HEK293 (cell line): ENCODE results near the gene ADAMTSL5.
A peak's percentile ranks its signal among the peaks of the same experiment; 100 is the strongest.

Source experiments
- CTCF ChIA-PET: fragments of 350-600 bp; formaldehyde crosslinking; extraction: SDS; loops from one replicate; lab custom pipeline; 2021; ENCODE audit warnings: antibody characterized with exemption; lab: Yijun Ruan, JAX
- POLR2A ChIA-PET: fragments of 300-600 bp; formaldehyde crosslinking; extraction: SDS; loops from one replicate; lab custom pipeline; 2020; ENCODE audit warnings: antibody characterized with exemption, inconsistent platforms; lab: Yijun Ruan, JAX
- H3K27ac ChIP-seq: fragments of 200-500 bp; sonication (Bioruptor generic); 2 replicates; pipeline ENCODE4 v1.5.1; 2014; ENCODE audit warnings: low read depth, low read length, control low read depth, inconsistent platforms; ENCODE audit errors: extremely low read depth
- H3K36me3 ChIP-seq, 2 experiments: fragments of 200-500 bp in 1 of 2; sonication (Bioruptor generic) in 1 of 2; 1 replicate in 1 of 2; 2 replicates in 1 of 2; pipeline ENCODE4 v1.5.1; 2014 to 2017; ENCODE audit warnings: inconsistent platforms in 2 of 2, low read length in 2 of 2; ENCODE audit not compliant: control insufficient read depth in 2 of 2, insufficient read depth in 1 of 2
- H3K4me1 ChIP-seq: fragments of 200-500 bp; sonication (Bioruptor generic); 2 replicates; pipeline ENCODE4 v1.5.1; 2014; ENCODE audit warnings: mild to moderate bottlenecking, low read length, inconsistent platforms; ENCODE audit not compliant: control insufficient read depth, insufficient read depth
- H3K4me3 ChIP-seq: 2 replicates; pipeline ENCODE4 v1.5.1; 2011; ENCODE audit warnings: low read depth, mild to moderate bottlenecking, control low read depth, low read length, moderate library complexity
- H3K9me3 ChIP-seq: fragments of 200-500 bp; sonication (Bioruptor generic); 2 replicates; pipeline ENCODE4 v1.5.1; 2014; ENCODE audit warnings: low read depth, low read length, inconsistent platforms; ENCODE audit not compliant: control insufficient read depth, insufficient read depth
- FEZF1 ChIP-seq: fragments of 450-650 bp; formaldehyde crosslinking; IDR thresholded peaks from 2 replicates; pipeline ENCODE4 v1.5.1; 2016; ENCODE audit warnings: missing biosample characterization, missing genetic modification characterization
- HIC1 ChIP-seq: fragments of 450-650 bp; formaldehyde crosslinking; IDR thresholded peaks from 2 replicates; pipeline ENCODE4 v1.5.1; 2016; ENCODE audit warnings: missing biosample characterization, missing genetic modification characterization
- KLF17 ChIP-seq: fragments of 450-650 bp; formaldehyde crosslinking; IDR thresholded peaks from 2 replicates; pipeline ENCODE4 v1.5.1; 2016; ENCODE audit warnings: missing biosample characterization, missing genetic modification characterization
- SCRT1 ChIP-seq: fragments of 450-650 bp; formaldehyde crosslinking; IDR thresholded peaks from 2 replicates; pipeline ENCODE4 v1.5.1; 2016; ENCODE audit warnings: missing biosample characterization, missing genetic modification characterization, borderline replicate concordance
- ZBTB17 ChIP-seq: fragments of 450-650 bp; formaldehyde crosslinking; IDR thresholded peaks from 2 replicates; pipeline ENCODE4 v1.5.1; 2016; ENCODE audit warnings: missing biosample characterization, missing genetic modification characterization
- ZBTB20 ChIP-seq: fragments of 450-650 bp; formaldehyde crosslinking; IDR thresholded peaks from 2 replicates; pipeline ENCODE4 v1.5.1; 2016; ENCODE audit warnings: missing biosample characterization, missing genetic modification characterization
- ZBTB7A ChIP-seq: fragments of 450-650 bp; formaldehyde crosslinking; IDR thresholded peaks from 2 replicates; pipeline ENCODE4 v1.5.1; 2016; ENCODE audit warnings: low read depth, missing biosample characterization, missing genetic modification characterization
- ZEB2 ChIP-seq: fragments of 450-650 bp; formaldehyde crosslinking; IDR thresholded peaks from 2 replicates; pipeline ENCODE4 v1.5.1; 2016; ENCODE audit warnings: missing biosample characterization, missing genetic modification characterization
- ZFP69B ChIP-seq: fragments of 450-650 bp; formaldehyde crosslinking; IDR thresholded peaks from 2 replicates; pipeline ENCODE4 v1.5.1; 2016; ENCODE audit warnings: missing biosample characterization, missing genetic modification characterization
- ZNF133 ChIP-seq: fragments of 450-650 bp; formaldehyde crosslinking; IDR thresholded peaks from 2 replicates; pipeline ENCODE4 v1.5.1; 2016; ENCODE audit warnings: missing biosample characterization, missing genetic modification characterization
- ZNF2 ChIP-seq: fragments of 450-650 bp; formaldehyde crosslinking; IDR thresholded peaks from 2 replicates; pipeline ENCODE4 v1.5.1; 2016; ENCODE audit warnings: missing biosample characterization, missing genetic modification characterization
- ZNF202 ChIP-seq: fragments of 450-650 bp; formaldehyde crosslinking; IDR thresholded peaks from 2 replicates; pipeline ENCODE4 v1.5.1; 2016; ENCODE audit warnings: missing biosample characterization, missing genetic modification characterization, borderline replicate concordance
- ZNF239 ChIP-seq: fragments of 450-650 bp; formaldehyde crosslinking; IDR thresholded peaks from 2 replicates; pipeline ENCODE4 v1.5.1; 2016; ENCODE audit warnings: missing biosample characterization, missing genetic modification characterization
- ZNF311 ChIP-seq: fragments of 450-650 bp; formaldehyde crosslinking; IDR thresholded peaks from 2 replicates; pipeline ENCODE4 v1.5.1; 2017; ENCODE audit warnings: missing biosample characterization, missing genetic modification characterization, borderline replicate concordance
- ZNF366 ChIP-seq: fragments of 450-650 bp; formaldehyde crosslinking; conservative IDR thresholded peaks from 2 replicates; pipeline ENCODE4 v1.5.1; 2016; ENCODE audit warnings: missing biosample characterization, missing genetic modification characterization
- ZNF488 ChIP-seq: fragments of 450-650 bp; formaldehyde crosslinking; IDR thresholded peaks from 2 replicates; pipeline ENCODE4 v1.5.1; 2016; ENCODE audit warnings: missing biosample characterization, missing genetic modification characterization
- ZNF585B ChIP-seq: fragments of 450-650 bp; formaldehyde crosslinking; IDR thresholded peaks from 2 replicates; pipeline ENCODE4 v1.5.1; 2016; ENCODE audit warnings: missing biosample characterization, missing genetic modification characterization
- ZNF747 ChIP-seq: fragments of 450-650 bp; formaldehyde crosslinking; IDR thresholded peaks from 2 replicates; pipeline ENCODE4 v1.5.1; 2016; ENCODE audit warnings: missing biosample characterization, missing genetic modification characterization
- ZNF791 ChIP-seq: fragments of 450-650 bp; formaldehyde crosslinking; IDR thresholded peaks from 2 replicates; pipeline ENCODE4 v1.5.1; 2016; ENCODE audit warnings: missing biosample characterization, missing genetic modification characterization
- ZSCAN23 ChIP-seq: fragments of 450-650 bp; formaldehyde crosslinking; IDR thresholded peaks from 2 replicates; pipeline ENCODE4 v1.5.1; 2016; ENCODE audit warnings: missing biosample characterization, missing genetic modification characterization
- ZSCAN4 ChIP-seq: fragments of 450-650 bp; formaldehyde crosslinking; IDR thresholded peaks from 2 replicates; pipeline ENCODE4 v1.5.1; 2017; ENCODE audit warnings: missing biosample characterization, missing genetic modification characterization
- TF ChIP-seq, protein P1 (sequence below): fragments of 450-650 bp; formaldehyde crosslinking; IDR thresholded peaks from 2 replicates; pipeline ENCODE4 v1.5.1; 2016; ENCODE audit warnings: missing biosample characterization, missing genetic modification characterization
- TF ChIP-seq, protein P2 (sequence below): fragments of 450-650 bp; formaldehyde crosslinking; optimal IDR thresholded peaks from 2 replicates; pipeline ENCODE3; 2016; ENCODE audit warnings: missing biosample characterization, mild to moderate bottlenecking, missing genetic modification characterization
- TF ChIP-seq, protein P3 (sequence below): fragments of 450-650 bp; formaldehyde crosslinking; IDR thresholded peaks from 2 replicates; pipeline ENCODE4 v1.5.1; 2016; ENCODE audit warnings: missing biosample characterization, missing genetic modification characterization, borderline replicate concordance
- TF ChIP-seq, protein P4 (sequence below): fragments of 450-650 bp; formaldehyde crosslinking; IDR thresholded peaks from 2 replicates; pipeline ENCODE4 v1.5.1; 2016; ENCODE audit warnings: missing biosample characterization, missing genetic modification characterization, borderline replicate concordance

The ADAMTSL5 gene

DNA sequence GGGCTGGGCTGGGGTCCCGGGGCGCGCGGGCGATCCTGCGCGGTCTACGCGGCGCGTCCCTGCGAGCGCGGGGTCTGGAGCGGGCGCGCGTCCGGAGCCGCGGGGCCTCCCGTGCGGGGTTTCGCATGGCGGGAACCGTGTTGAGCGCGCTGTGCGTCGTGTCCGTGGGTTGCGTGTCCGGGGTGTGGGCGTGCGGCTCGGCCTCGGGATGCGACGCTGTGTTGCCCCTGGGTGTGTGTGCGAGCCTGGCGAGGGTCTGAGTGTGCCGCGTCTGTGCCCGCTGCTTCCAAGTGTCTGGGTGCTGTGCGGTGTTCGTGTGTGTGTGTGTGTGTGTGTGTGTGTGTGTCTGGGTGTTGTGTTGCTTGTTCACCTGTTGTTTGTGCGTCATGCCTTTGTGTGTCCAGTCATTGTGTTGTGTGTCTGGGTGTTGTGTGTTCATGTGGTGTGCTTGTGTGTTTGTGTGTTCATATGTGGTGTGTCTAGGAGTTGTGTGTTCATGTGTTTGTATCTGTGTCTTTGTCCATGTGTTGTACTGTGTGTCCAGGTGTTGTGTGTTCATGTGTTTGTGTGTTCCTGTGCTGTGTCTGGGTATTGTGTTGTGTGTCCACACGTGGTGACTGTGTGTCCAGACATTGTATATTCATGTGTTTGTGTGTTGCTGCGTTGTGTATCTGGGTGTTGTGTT lies 11.6 kb upstream of the ADAMTSL5 start:
- Histone ChIP-seq H3K36me3 (no peaks in the 10 kb centered on the region), H3K27ac (no peak overlapping the region), H3K4me3 (no peak overlapping the region), H3K9me3 (no peaks in the 10 kb centered on the region), H3K4me1 (no peaks in the 10 kb centered on the region)
- ChIA-PET CTCF (interaction anchor here (0.8 kb wide), 1 partner anchor 502 kb away, joined by 3 read pairs; no protein-coding TSS in a partner anchor), POLR2A (no interaction called here)
- TF ChIP-seq, protein P1, sequence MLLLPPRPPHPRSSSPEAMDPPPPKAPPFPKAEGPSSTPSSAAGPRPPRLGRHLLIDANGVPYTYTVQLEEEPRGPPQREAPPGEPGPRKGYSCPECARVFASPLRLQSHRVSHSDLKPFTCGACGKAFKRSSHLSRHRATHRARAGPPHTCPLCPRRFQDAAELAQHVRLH (tag by site-specific recombination) = 0 out of 2 replicates have a peak, but pooled peaks have one; percentile 21
- TF ChIP-seq, protein P2, sequence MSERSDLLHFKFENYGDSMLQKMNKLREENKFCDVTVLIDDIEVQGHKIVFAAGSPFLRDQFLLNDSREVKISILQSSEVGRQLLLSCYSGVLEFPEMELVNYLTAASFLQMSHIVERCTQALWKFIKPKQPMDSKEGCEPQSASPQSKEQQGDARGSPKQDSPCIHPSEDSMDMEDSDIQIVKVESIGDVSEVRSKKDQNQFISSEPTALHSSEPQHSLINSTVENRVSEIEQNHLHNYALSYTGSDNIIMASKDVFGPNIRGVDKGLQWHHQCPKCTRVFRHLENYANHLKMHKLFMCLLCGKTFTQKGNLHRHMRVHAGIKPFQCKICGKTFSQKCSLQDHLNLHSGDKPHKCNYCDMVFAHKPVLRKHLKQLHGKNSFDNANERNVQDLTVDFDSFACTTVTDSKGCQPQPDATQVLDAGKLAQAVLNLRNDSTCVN = peak; percentile 43
- TF ChIP-seq ZFP69B (tag by site-specific recombination) = no peak
- peak; percentile 78; the same call in 1 of the 2 replicates for TF ChIP-seq ZNF311 (tag by site-specific recombination)
- no peak for TF ChIP-seq ZNF202
- TF ChIP-seq KLF17 = peak; percentile 40; the same call in 1 of the 2 replicates
- no peak for TF ChIP-seq FEZF1 (tag by site-specific recombination)
- peak; percentile 54; the same call in 1 of the 2 replicates for TF ChIP-seq ZSCAN4 (tag by site-specific recombination)
- TF ChIP-seq ZNF239 (tag by site-specific recombination) = peak; percentile 14; the same call in 1 of the 2 replicates
- TF ChIP-seq, protein P3, sequence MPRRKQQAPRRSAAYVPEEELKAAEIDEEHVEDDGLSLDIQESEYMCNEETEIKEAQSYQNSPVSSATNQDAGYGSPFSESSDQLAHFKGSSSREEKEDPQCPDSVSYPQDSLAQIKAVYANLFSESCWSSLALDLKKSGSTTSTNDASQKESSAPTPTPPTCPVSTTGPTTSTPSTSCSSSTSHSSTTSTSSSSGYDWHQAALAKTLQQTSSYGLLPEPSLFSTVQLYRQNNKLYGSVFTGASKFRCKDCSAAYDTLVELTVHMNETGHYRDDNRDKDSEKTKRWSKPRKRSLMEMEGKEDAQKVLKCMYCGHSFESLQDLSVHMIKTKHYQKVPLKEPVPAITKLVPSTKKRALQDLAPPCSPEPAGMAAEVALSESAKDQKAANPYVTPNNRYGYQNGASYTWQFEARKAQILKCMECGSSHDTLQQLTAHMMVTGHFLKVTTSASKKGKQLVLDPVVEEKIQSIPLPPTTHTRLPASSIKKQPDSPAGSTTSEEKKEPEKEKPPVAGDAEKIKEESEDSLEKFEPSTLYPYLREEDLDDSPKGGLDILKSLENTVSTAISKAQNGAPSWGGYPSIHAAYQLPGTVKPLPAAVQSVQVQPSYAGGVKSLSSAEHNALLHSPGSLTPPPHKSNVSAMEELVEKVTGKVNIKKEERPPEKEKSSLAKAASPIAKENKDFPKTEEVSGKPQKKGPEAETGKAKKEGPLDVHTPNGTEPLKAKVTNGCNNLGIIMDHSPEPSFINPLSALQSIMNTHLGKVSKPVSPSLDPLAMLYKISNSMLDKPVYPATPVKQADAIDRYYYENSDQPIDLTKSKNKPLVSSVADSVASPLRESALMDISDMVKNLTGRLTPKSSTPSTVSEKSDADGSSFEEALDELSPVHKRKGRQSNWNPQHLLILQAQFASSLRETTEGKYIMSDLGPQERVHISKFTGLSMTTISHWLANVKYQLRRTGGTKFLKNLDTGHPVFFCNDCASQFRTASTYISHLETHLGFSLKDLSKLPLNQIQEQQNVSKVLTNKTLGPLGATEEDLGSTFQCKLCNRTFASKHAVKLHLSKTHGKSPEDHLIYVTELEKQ (tag by site-specific recombination) = no peak
- TF ChIP-seq ZBTB7A (tag by site-specific recombination) = peak; percentile 53; the same call in 1 of the 2 replicates
- TF ChIP-seq ZEB2 (tag by site-specific recombination) = peak; percentile 38; the same call in 1 of the 2 replicates
- peak; percentile 57; the same call in 1 of the 2 replicates for TF ChIP-seq ZSCAN23 (tag by site-specific recombination)
- no peak for TF ChIP-seq ZNF747 (tag by site-specific recombination)
- peak; percentile 94 for TF ChIP-seq ZNF2
- TF ChIP-seq ZBTB17 (tag by site-specific recombination) = peak; percentile 15; the same call in 1 of the 2 replicates
- TF ChIP-seq, protein P4, sequence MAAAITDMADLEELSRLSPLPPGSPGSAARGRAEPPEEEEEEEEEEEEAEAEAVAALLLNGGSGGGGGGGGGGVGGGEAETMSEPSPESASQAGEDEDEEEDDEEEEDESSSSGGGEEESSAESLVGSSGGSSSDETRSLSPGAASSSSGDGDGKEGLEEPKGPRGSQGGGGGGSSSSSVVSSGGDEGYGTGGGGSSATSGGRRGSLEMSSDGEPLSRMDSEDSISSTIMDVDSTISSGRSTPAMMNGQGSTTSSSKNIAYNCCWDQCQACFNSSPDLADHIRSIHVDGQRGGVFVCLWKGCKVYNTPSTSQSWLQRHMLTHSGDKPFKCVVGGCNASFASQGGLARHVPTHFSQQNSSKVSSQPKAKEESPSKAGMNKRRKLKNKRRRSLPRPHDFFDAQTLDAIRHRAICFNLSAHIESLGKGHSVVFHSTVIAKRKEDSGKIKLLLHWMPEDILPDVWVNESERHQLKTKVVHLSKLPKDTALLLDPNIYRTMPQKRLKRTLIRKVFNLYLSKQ (tag by site-specific recombination) = peak; percentile 18; the same call in 1 of the 2 replicates
- TF ChIP-seq ZNF585B (tag by site-specific recombination) = no peak
- peak; percentile 97 for TF ChIP-seq SCRT1 (tag by site-specific recombination)
- TF ChIP-seq HIC1 (tag by site-specific recombination) = 0 out of 2 replicates have a peak, but pooled peaks have one; percentile 23
- TF ChIP-seq ZNF366 = no peak
- TF ChIP-seq ZNF133 (tag by site-specific recombination) = peak; percentile 47
- 0 out of 2 replicates have a peak, but pooled peaks have one; percentile 24 for TF ChIP-seq ZBTB20 (tag by site-specific recombination)
- no peak for TF ChIP-seq ZNF488 (tag by site-specific recombination)
- TF ChIP-seq ZNF791 (tag by site-specific recombination) = peak; percentile 25; the same call in 1 of the 2 replicates
